Transverse colon (tissue), 4 donors: ENCODE data around the gene C1orf56.

Experiments used
- EP300 ChIP-seq: sonication (generic); formaldehyde crosslinking; IDR thresholded peaks from one replicate; pipeline ENCODE4 v1.6.1; 2017; ENCODE audit warnings: antibody characterized with exemption, low read depth
- POLR2A ChIP-seq: fragments of 450-650 bp; IDR thresholded peaks from one replicate; pipeline ENCODE4 v1.6.1; 2016; ENCODE audit warnings: antibody characterized with exemption, mild to moderate bottlenecking, moderate library complexity
- POLR2AphosphoS5 ChIP-seq, 3 donors: sonication (generic); formaldehyde crosslinking; IDR thresholded peaks; one replicate each; pipeline ENCODE4 v1.6.1; 2016; ENCODE audit warnings: antibody characterized with exemption in 3 of 3
- TF ChIP-seq, protein P1 (sequence below), 5 experiments: fragments of 200-600 bp in 3 of 5; fragments of 450-650 bp in 2 of 5; sonication (generic) in 3 of 5; IDR thresholded peaks; 1 replicate in 2 of 5; 2 replicates in 3 of 5; pipeline ENCODE4 v1.5.1; 2016 to 2017; ENCODE audit warnings: antibody characterized with exemption in 5 of 5, inconsistent platforms in 3 of 5, mild to moderate bottlenecking in 2 of 5, moderate library complexity in 1 of 5

DNA sequence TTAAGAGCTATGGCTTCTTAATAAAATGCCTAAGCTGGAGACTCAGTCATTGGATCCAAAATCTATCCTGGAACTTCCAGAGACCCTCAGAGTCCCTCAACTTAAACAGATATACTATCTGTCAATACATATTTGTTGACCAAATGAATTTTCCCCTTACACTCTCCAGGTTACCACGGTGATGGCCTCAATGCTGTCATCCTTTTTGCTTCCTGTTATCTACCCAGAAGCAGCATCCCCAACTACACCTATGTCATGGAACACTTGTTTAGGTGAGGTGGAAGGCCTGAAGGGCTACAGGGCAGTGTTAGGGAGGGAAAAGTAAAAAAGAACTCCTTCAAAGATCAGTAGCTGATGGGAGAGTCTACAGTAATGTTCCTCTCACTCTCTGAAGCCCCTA, 4.4 kb upstream of the C1orf56 start:
- TF ChIP-seq, protein P1, sequence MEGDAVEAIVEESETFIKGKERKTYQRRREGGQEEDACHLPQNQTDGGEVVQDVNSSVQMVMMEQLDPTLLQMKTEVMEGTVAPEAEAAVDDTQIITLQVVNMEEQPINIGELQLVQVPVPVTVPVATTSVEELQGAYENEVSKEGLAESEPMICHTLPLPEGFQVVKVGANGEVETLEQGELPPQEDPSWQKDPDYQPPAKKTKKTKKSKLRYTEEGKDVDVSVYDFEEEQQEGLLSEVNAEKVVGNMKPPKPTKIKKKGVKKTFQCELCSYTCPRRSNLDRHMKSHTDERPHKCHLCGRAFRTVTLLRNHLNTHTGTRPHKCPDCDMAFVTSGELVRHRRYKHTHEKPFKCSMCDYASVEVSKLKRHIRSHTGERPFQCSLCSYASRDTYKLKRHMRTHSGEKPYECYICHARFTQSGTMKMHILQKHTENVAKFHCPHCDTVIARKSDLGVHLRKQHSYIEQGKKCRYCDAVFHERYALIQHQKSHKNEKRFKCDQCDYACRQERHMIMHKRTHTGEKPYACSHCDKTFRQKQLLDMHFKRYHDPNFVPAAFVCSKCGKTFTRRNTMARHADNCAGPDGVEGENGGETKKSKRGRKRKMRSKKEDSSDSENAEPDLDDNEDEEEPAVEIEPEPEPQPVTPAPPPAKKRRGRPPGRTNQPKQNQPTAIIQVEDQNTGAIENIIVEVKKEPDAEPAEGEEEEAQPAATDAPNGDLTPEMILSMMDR (IDR thresholded peaks at IDR 0.05): no peak
- TF ChIP-seq POLR2A (no peak), EP300 (no peak), POLR2AphosphoS5 (IDR thresholded peaks at IDR 0.05) (no peak)
